Esophagus (tissue), 2 donors: ENCODE data around the gene PRAMEF10. TPM values are rescaled to one million over a fixed set of nuclear protein-coding genes. Genes with fewer than 3 reads are reported as not detected.
"Not testable (repeated sequence)": the region's sequence is repeated elsewhere in the genome, so short reads cannot be mapped to it uniquely, and the experiment has no call there.

Experiments
- H3K27ac ChIP-seq, 2 donors: one replicate each; pipeline ENCODE4 v1.5.1; 2013; ENCODE audit warnings: low read depth in 2 of 2, mild to moderate bottlenecking in 2 of 2, inconsistent platforms in 1 of 2, low read length in 1 of 2, moderate library complexity in 1 of 2
- H3K27me3 ChIP-seq, 2 donors: one replicate each; pipeline ENCODE4 v1.6.1; 2013; ENCODE audit warnings: low read length in 2 of 2, control low read depth in 1 of 2, mild to moderate bottlenecking in 1 of 2; ENCODE audit not compliant: insufficient read depth in 2 of 2, control insufficient read depth in 1 of 2
- H3K36me3 ChIP-seq, 2 donors: one replicate each; pipeline ENCODE4 v1.6.1; 2013; ENCODE audit warnings: low read length in 1 of 2; ENCODE audit not compliant: control insufficient read depth in 2 of 2, insufficient read depth in 2 of 2
- H3K4me1 ChIP-seq, 2 donors: one replicate each; pipeline ENCODE4 v1.6.1; 2013; ENCODE audit warnings: low read length in 1 of 2; ENCODE audit not compliant: control insufficient read depth in 2 of 2, insufficient read depth in 2 of 2
- H3K4me3 ChIP-seq, 2 donors: one replicate each; pipeline ENCODE4 v1.5.1; 2013; ENCODE audit warnings: low read length in 2 of 2, mild to moderate bottlenecking in 2 of 2, low read depth in 1 of 2, moderate library complexity in 1 of 2
- H3K9me3 ChIP-seq, 2 donors: one replicate each; pipeline ENCODE4 v1.6.1; 2013; ENCODE audit warnings: mild to moderate bottlenecking in 2 of 2, low read depth in 1 of 2, low read length in 1 of 2, moderate library complexity in 1 of 2; ENCODE audit not compliant: control insufficient read depth in 2 of 2, insufficient read depth in 1 of 2
- WGBS, 2 donors: extraction: QIAGEN DNeasy Blood & Tissue Kit; methylation state at CpG; one replicate each; pipeline ENCODE4 v1.1.7; 2013; 5-methylcytosine and 5-hydroxymethylcytosine counted together
- polyA plus RNA-seq, 2 donors: library from polyadenylated mRNA; stranded (reverse); fragments of 200-250 nt; gene quantifications; one replicate each; pipeline ENCODE4 v1.2.3, GENCODE V29; 2013
- donor health status: healthy with polysubstance abuse.
- donor health status: Bipolar disorder and iron deficiency.

The PRAMEF10 gene
- not detected for polyA plus RNA-seq

- H3K4me3 ChIP-seq, H3K9me3 ChIP-seq, H3K27ac ChIP-seq, H3K36me3 ChIP-seq, H3K4me1 ChIP-seq, H3K27me3 ChIP-seq: not testable (repeated sequence)
- 60% methylated on average over 1 of the region's 1 CpG for WGBS, 2 donors
Measured at GRCh38 chr1:12898170-12898569, at the start of gene PRAMEF10. TSS of gene PRAMEF10 (minus strand) at chr1:12898270. CDS start at chr1:12895847, 2,423 bp downstream.

GRCh38 chr1:12947480-12947879 is 49.4 kb upstream of the PRAMEF10 start, which contains the start of gene PRAMEF6:
TSS of gene PRAMEF6 (minus strand) at chr1:12947580. CDS start at chr1:12942518, 5,062 bp downstream.
- not testable (repeated sequence) for H3K27me3 ChIP-seq, H3K4me1 ChIP-seq, H3K36me3 ChIP-seq, H3K9me3 ChIP-seq, H3K27ac ChIP-seq, H3K4me3 ChIP-seq
- WGBS, 2 donors: 81 to 95% methylated on average over 2 of the region's 4 CpGs

GRCh38 chr1:12924368-12924767 is 26.3 kb upstream of the PRAMEF10 start:
- H3K36me3 ChIP-seq, H3K27ac ChIP-seq, H3K27me3 ChIP-seq, H3K4me1 ChIP-seq, H3K9me3 ChIP-seq, H3K4me3 ChIP-seq: not testable (repeated sequence)
- WGBS, 2 donors: 9 to 39% methylated on average over 1 to 3 of the region's 5 CpGs

- not testable (repeated sequence) for H3K27ac ChIP-seq, H3K36me3 ChIP-seq, H3K4me3 ChIP-seq, H3K9me3 ChIP-seq, H3K4me1 ChIP-seq, H3K27me3 ChIP-seq
- WGBS, 2 donors: 56 to 72% methylated on average over 2 of the region's 2 CpGs
Measured at GRCh38 chr1:12921749-12922148, 23.7 kb upstream of the PRAMEF10 start.

- not testable (repeated sequence) for H3K27me3 ChIP-seq, H3K36me3 ChIP-seq, H3K9me3 ChIP-seq, H3K27ac ChIP-seq, H3K4me3 ChIP-seq, H3K4me1 ChIP-seq
- WGBS, 2 donors: no CpG with 5 or more reads among the region's 1 CpG
Measured at GRCh38 chr1:12916310-12916709, 18.2 kb upstream of the PRAMEF10 start, which contains the start of gene PRAMEF7. TSS of gene PRAMEF7 (plus strand) at chr1:12916610. CDS start at chr1:12917693, 1,083 bp downstream.

- H3K27me3 ChIP-seq, H3K4me1 ChIP-seq, H3K4me3 ChIP-seq, H3K9me3 ChIP-seq, H3K27ac ChIP-seq, H3K36me3 ChIP-seq: not testable (repeated sequence)
- 47 to 59% methylated on average over 3 to 4 of the region's 5 CpGs for WGBS, 2 donors
Measured at GRCh38 chr1:12903793-12904572, 5.9 kb upstream of the PRAMEF10 start.

GRCh38 chr1:12899186-12899585 is 1.1 kb upstream of the PRAMEF10 start:
- not testable (repeated sequence) for H3K9me3 ChIP-seq, H3K36me3 ChIP-seq, H3K27me3 ChIP-seq, H3K4me1 ChIP-seq, H3K4me3 ChIP-seq, H3K27ac ChIP-seq

- H3K4me1 ChIP-seq, H3K9me3 ChIP-seq, H3K4me3 ChIP-seq, H3K27me3 ChIP-seq, H3K27ac ChIP-seq, H3K36me3 ChIP-seq: not testable (repeated sequence)
- WGBS, 2 donors: 74% methylated on average over 3 of the region's 3 CpGs
Measured at GRCh38 chr1:12886101-12886500, 12.0 kb downstream of the PRAMEF10 start, which contains the start of gene PRAMEF4. TSS of gene PRAMEF4 (minus strand) at chr1:12886201. CDS start at chr1:12883394, 2,807 bp downstream.

- H3K4me1 ChIP-seq, H3K27me3 ChIP-seq, H3K4me3 ChIP-seq, H3K27ac ChIP-seq, H3K36me3 ChIP-seq, H3K9me3 ChIP-seq: not testable (repeated sequence)
- WGBS, 2 donors: 76 to 82% methylated on average over 3 of the region's 4 CpGs
Measured at GRCh38 chr1:12878453-12878852, 19.6 kb downstream of the PRAMEF10 start.
